ENCODE measurements around the gene FGGY.

- TF ChIP-seq CTCF (IDR thresholded peaks at IDR 0.05) (peak in 1 of 12 donors; percentile 7), POLR2A (IDR thresholded peaks at IDR 0.05) (no peak)
Measured at GRCh38 chr1:59292562-59292961, 4.3 kb upstream of the FGGY start.
